ENCODE results near the gene NRG3.

The NRG3 gene

GRCh38 chr10:82128527-82128926 is 253.5 kb downstream of the NRG3 start:
- DNase-seq = no peak

- no peak for DNase-seq
Measured at GRCh38 chr10:82136103-82136502, 261.1 kb downstream of the NRG3 start.

- no peak for DNase-seq
Measured at GRCh38 chr10:82144153-82144552, 269.2 kb downstream of the NRG3 start.

GRCh38 chr10:82148764-82149163 is 273.8 kb downstream of the NRG3 start:
- no peak for DNase-seq

- no peak for DNase-seq
Measured at GRCh38 chr10:82149674-82150073, 274.7 kb downstream of the NRG3 start.

- DNase-seq = no peak
Measured at GRCh38 chr10:82150123-82150900, 275.3 kb downstream of the NRG3 start.

- DNase-seq = no peak
Measured at GRCh38 chr10:82160307-82160706, 285.3 kb downstream of the NRG3 start.

- no peak for DNase-seq
Measured at GRCh38 chr10:82161264-82161663, 286.3 kb downstream of the NRG3 start.

GRCh38 chr10:82162549-82163195 is 287.7 kb downstream of the NRG3 start:
- no peak for DNase-seq

GRCh38 chr10:82171899-82172298 is 296.9 kb downstream of the NRG3 start:
- no peak for DNase-seq

GRCh38 chr10:82176587-82176986 is 301.6 kb downstream of the NRG3 start:
- no peak for DNase-seq

GRCh38 chr10:82190432-82191260 is 315.7 kb downstream of the NRG3 start:
- no peak for DNase-seq

GRCh38 chr10:82191653-82192052 is 316.7 kb downstream of the NRG3 start:
- DNase-seq = no peak

- no peak for DNase-seq
Measured at GRCh38 chr10:82192665-82193064, 317.7 kb downstream of the NRG3 start.

GRCh38 chr10:82194419-82194818 is 319.4 kb downstream of the NRG3 start:
- DNase-seq = no peak

GRCh38 chr10:82206831-82207230 is 331.8 kb downstream of the NRG3 start:
- DNase-seq = no peak

GRCh38 chr10:82208726-82209125 is 333.7 kb downstream of the NRG3 start:
- no peak for DNase-seq

GRCh38 chr10:82210331-82210730 is 335.3 kb downstream of the NRG3 start:
- no peak for DNase-seq

GRCh38 chr10:82211346-82211745 is 336.4 kb downstream of the NRG3 start:
- no peak for DNase-seq

- no peak for DNase-seq
Measured at GRCh38 chr10:82212753-82213152, 337.8 kb downstream of the NRG3 start.

GRCh38 chr10:82213784-82214183 is 338.8 kb downstream of the NRG3 start:
- no peak for DNase-seq

- no peak for DNase-seq
Measured at GRCh38 chr10:82221056-82221455, 346.1 kb downstream of the NRG3 start.

GRCh38 chr10:82221601-82222149 is 346.7 kb downstream of the NRG3 start:
- no peak for DNase-seq

All from NCI-H510A (cell line).